Gastrocnemius medialis (tissue), 4 donors: ENCODE results near the gene RPL29. TPM values are rescaled to one million over a fixed set of nuclear protein-coding genes. Genes with fewer than 3 reads are reported as not detected.
"Not testable (repeated sequence)": the region's sequence is repeated elsewhere in the genome, so short reads cannot be mapped to it uniquely, and the experiment has no call there.

Experiments
- ATAC-seq, 2 donors: fragments of 150-250 bp; one replicate each; pipeline ENCODE4 v1.9.1; 2016
- DNase-seq, 2 donors: peaks; one replicate each; pipeline ENCODE4 v3.0.0-alpha.2; 2019
- H3K27ac ChIP-seq, 4 donors: fragments of 200-600 bp; sonication (generic); 1 replicate in 1 of 4; 2 replicates in 3 of 4; pipeline ENCODE4 v1.5.1; 2016 to 2018; ENCODE audit warnings: mild to moderate bottlenecking in 2 of 4, moderate library complexity in 1 of 4
- H3K27me3 ChIP-seq, 3 donors: fragments of 200-600 bp; sonication (generic) in 2 of 3; 1 replicate in 1 of 3; 2 replicates in 2 of 3; pipeline versions ENCODE4 v1.5.1 to v1.6.0; 2016 to 2019; ENCODE audit warnings: mild to moderate bottlenecking in 1 of 3, moderate library complexity in 1 of 3
- H3K36me3 ChIP-seq, 2 donors: fragments of 200-600 bp; sonication (generic) in 1 of 2; one replicate each; pipeline ENCODE4 v1.5.1; 2017 to 2018
- H3K4me1 ChIP-seq, 2 donors: fragments of 200-600 bp; sonication (generic) in 1 of 2; one replicate each; pipeline ENCODE4 v1.5.1; 2016 to 2017; ENCODE audit warnings: mild to moderate bottlenecking in 2 of 2
- H3K4me3 ChIP-seq, 4 donors: fragments of 200-600 bp; sonication (generic) in 3 of 4; 1 replicate in 1 of 4; 2 replicates in 3 of 4; pipeline ENCODE4 v1.5.1; 2016 to 2019; ENCODE audit warnings: mild to moderate bottlenecking in 2 of 4
- H3K9me3 ChIP-seq, 3 donors: fragments of 200-600 bp; sonication (generic) in 2 of 3; 1 replicate in 1 of 3; 2 replicates in 2 of 3; pipeline ENCODE4 v1.5.1; 2016 to 2019
- CTCF ChIP-seq, 5 experiments: fragments of 450-650 bp in 3 of 5; fragments of 200-600 bp in 2 of 5; sonication (generic) in 2 of 5; IDR thresholded peaks in 4 of 5; conservative IDR thresholded peaks in 1 of 5; 1 replicate in 4 of 5; 2 replicates in 1 of 5; pipeline ENCODE4 v1.5.1; 2016 to 2019; ENCODE audit warnings: antibody characterized with exemption in 5 of 5, mild to moderate bottlenecking in 3 of 5, moderate library complexity in 3 of 5
- POLR2A ChIP-seq, 2 donors: fragments of 450-650 bp; IDR thresholded peaks; one replicate each; pipeline ENCODE4 v1.6.1; 2017; ENCODE audit warnings: antibody characterized with exemption in 2 of 2, mild to moderate bottlenecking in 2 of 2, moderate library complexity in 2 of 2
- in situ Hi-C, 4 donors: fragments of 200-750 bp; cut with MboI; loops; one replicate each; pipeline versions ENCODE4 v1.15.0 to v1.8.0; 2017; ENCODE audit warnings: low sequenced_read_pairs in 4 of 4
- intact Hi-C: fragments of 100-400 bp; cut with DNase I; formaldehyde crosslinking; loops from one replicate; pipeline ENCODE4 v1.15.1; 2023; ENCODE audit warnings: low total_unique reads
- total RNA-seq, 4 donors: library from RNA; depleted of rRNA; stranded (reverse); fragments of >200 nt; gene quantifications; one replicate each; pipeline versions ENCODE4 v1.1.0 to v1.2.3, GENCODE V29; 2016

RPL29 gene
- 1,000 to 10,000 TPM; 1,885 to 2,483 (median 2,154) TPM for total RNA-seq

GRCh38 chr3:51995346-51996163, at the start of gene RPL29:
TSS of gene RPL29 (minus strand) at chr3:51995895. CDS start at chr3:51995461, 434 bp downstream.
- TF ChIP-seq POLR2A (IDR thresholded peaks at IDR 0.05) (peak; percentile 75 to 85), CTCF (IDR thresholded peaks at IDR 0.05 in 4 of 5, conservative IDR thresholded peaks at IDR 0.05 in 1 of 5) (peak in 3 of 5 experiments; percentile 43 to 50 (median 44))
- intact Hi-C loops (loop anchor here (5.0 kb wide), 1 partner anchor 77 kb away; no protein-coding TSS in a partner anchor), in situ Hi-C loops (loop anchor here in 2 of 4 donors (10.0 kb wide), 1 partner anchor 51 kb away; the partner anchor contains the start of genes PARP3 (in 2 of the 2) and RRP9 (in 2 of the 2))
- DNase-seq (peak; percentile 85 to 92), ATAC-seq (peak; percentile 99)
- peaks cover 0 to 31% of the 10 kb centered on the region in 2 donors for H3K36me3 ChIP-seq
- peak within 1 kb of the TSS; percentile 80 to 91 (median 87) for H3K4me3 ChIP-seq
- H3K9me3 ChIP-seq = no peaks in the 10 kb centered on the region
- no peaks in the 10 kb centered on the region for H3K27me3 ChIP-seq
- H3K27ac ChIP-seq = peak within 1 kb of the TSS; percentile 84 to 89 (median 88)
- peaks cover 14 to 26% of the 10 kb centered on the region in 2 donors for H3K4me1 ChIP-seq

GRCh38 chr3:52044869-52045619, 49.3 kb upstream of the RPL29 start:
- intact Hi-C loops = no loop called here
- in situ Hi-C loops = no loop called here
- H3K27ac ChIP-seq = peak overlapping the region in 1 of 4 donors; percentile 31
- H3K27me3 ChIP-seq = no peaks in the 10 kb centered on the region
- no peak overlapping the region for H3K4me3 ChIP-seq
- H3K9me3 ChIP-seq = no peaks in the 10 kb centered on the region
- peaks cover 0 to 14% of the 10 kb centered on the region in 2 donors for H3K36me3 ChIP-seq
- TF ChIP-seq CTCF (IDR thresholded peaks at IDR 0.05 in 4 of 5, conservative IDR thresholded peaks at IDR 0.05 in 1 of 5) = no peak
- no peak for TF ChIP-seq POLR2A (IDR thresholded peaks at IDR 0.05)
- DNase-seq = no peak
- H3K4me1 ChIP-seq = peaks cover 31 to 40% of the 10 kb centered on the region in 2 donors
- no peak for ATAC-seq

GRCh38 chr3:52043750-52044149, 48.1 kb upstream of the RPL29 start:
- peaks cover 40 to 41% of the 10 kb centered on the region in 2 donors for H3K4me1 ChIP-seq
- no peaks in the 10 kb centered on the region for H3K9me3 ChIP-seq
- TF ChIP-seq CTCF (IDR thresholded peaks at IDR 0.05 in 4 of 5, conservative IDR thresholded peaks at IDR 0.05 in 1 of 5) (no peak), POLR2A (IDR thresholded peaks at IDR 0.05) (no peak)
- no peaks in the 10 kb centered on the region for H3K27me3 ChIP-seq
- in situ Hi-C loops = no loop called here
- peak overlapping the region in 2 of 4 donors; percentile 5 to 31 for H3K27ac ChIP-seq
- peaks cover 0 to under 1% of the 10 kb centered on the region in 2 donors for H3K36me3 ChIP-seq
- ATAC-seq (no peak), DNase-seq (no peak)
- H3K4me3 ChIP-seq = no peak overlapping the region
- intact Hi-C loops = no loop called here

- intact Hi-C loops, in situ Hi-C loops: not testable (repeated sequence)
Observed at GRCh38 chr3:52043039-52043438, 47.3 kb upstream of the RPL29 start.

More at GRCh38 chr3:52043039-52043438, 47.3 kb upstream of the RPL29 start:
- not testable (repeated sequence) for H3K4me3 ChIP-seq, H3K9me3 ChIP-seq, ATAC-seq, DNase-seq, H3K27me3 ChIP-seq, H3K36me3 ChIP-seq, H3K27ac ChIP-seq
- H3K4me1 ChIP-seq = peaks cover 40 to 41% of the 10 kb centered on the region in 2 donors
